Upper lobe of left lung (tissue), 4 donors: ENCODE results near the gene PKD2.

Experiments
- CTCF ChIP-seq, 6 experiments: fragments of 450-650 bp in 4 of 6; fragments of 200-600 bp in 2 of 6; sonication (generic) in 2 of 6; IDR thresholded peaks; one replicate each; pipeline ENCODE4 v1.5.1; 2016 to 2019; ENCODE audit warnings: antibody characterized with exemption in 6 of 6
- EP300 ChIP-seq, 4 donors: sonication (generic); formaldehyde crosslinking; IDR thresholded peaks; one replicate each; pipeline ENCODE4 v1.5.1; 2017; ENCODE audit warnings: antibody characterized with exemption in 4 of 4, control low read depth in 2 of 4
- POLR2A ChIP-seq, 4 donors: fragments of 450-650 bp; IDR thresholded peaks; one replicate each; pipeline ENCODE4 v1.5.1; 2016 to 2017; ENCODE audit warnings: antibody characterized with exemption in 4 of 4, mild to moderate bottlenecking in 2 of 4

GRCh38 chr4:88015659-88016295 lies 8.3 kb downstream of the PKD2 start:
- no peak for TF ChIP-seq POLR2A (IDR thresholded peaks at IDR 0.05)
- TF ChIP-seq CTCF (IDR thresholded peaks at IDR 0.05) = no peak
- TF ChIP-seq EP300 (IDR thresholded peaks at IDR 0.05) = no peak
